NCI-H748 (cell line): ENCODE measurements around the gene SMIM23.

ENCODE experiments used
- DNase-seq: peaks from one replicate; lab custom pipeline; 2025; ENCODE audit not compliant: unreplicated experiment; lab: John Stamatoyannopoulos, UW

SMIM23 gene

DNA sequence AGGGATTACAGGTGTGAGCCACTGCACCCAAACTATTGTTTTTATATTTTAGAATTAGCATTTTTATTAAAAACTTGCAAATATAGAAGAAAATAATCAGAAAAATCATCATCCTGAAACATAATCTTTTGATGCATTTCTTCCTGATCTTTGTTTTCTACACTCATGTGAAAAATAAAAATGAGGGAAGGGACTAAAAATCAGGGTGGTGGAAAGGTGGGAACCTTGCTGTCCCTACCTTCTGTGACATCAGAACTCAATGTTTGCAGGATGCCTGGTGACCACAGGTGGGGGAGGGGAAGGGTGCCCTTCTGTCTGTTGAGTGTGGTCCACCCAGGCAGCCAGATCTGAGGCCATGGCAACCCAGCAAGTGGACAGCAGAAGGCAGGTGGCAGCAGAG is at the start of gene SMIM23:
Gene SMIM23 (plus strand): TSS at position 301 of the 400 bp plus-strand sequence. CDS start 55 bp downstream, at position 356.
- peak; percentile 85 for DNase-seq

DNA sequence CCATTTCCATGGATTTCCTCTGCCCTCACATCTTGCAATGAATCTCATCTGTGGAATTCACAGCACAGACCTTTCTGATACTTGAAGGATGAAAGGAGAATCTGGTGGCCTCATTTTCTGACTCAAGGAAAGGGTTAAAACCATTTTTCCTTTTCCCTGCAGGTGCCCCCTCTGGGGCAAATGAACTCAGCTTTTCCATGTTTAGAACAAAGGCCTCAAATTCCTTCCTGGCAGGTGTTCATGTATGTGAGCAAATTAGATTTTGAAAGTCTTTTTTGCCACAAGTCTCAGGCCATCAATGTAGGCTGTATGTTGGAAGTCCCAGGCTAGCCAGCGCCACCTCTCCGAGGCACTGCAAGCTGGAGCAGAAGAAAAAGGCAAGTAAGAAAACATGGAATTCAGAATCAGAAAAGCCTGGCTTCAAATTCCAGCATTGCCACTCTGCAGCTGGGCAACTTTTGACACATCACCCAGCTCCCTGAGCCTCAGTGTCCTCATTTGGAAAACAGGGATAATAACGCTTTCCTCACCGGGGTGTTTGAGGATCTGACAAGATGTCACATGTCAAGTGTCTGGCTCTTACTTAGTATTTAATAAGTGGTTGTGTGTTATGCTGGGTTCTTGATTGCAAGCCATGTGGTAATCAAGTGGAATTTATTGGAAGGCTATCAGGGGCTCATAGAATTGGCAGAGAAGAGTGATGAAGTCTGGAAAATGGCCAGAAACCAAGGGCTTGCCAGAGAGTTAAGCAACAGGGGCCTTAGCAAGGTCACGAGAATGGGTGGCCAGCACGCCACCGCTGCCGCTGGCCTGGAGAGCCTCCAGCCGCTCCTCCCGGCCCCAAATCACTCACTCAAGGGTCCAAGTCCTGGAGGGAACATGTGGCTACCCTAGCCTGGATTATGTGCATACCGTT is 48.4 kb upstream of the SMIM23 start:
- no peak for DNase-seq

GRCh38 chr5:171738501-171738900 is 47.1 kb upstream of the SMIM23 start:
- DNase-seq: no peak

DNA sequence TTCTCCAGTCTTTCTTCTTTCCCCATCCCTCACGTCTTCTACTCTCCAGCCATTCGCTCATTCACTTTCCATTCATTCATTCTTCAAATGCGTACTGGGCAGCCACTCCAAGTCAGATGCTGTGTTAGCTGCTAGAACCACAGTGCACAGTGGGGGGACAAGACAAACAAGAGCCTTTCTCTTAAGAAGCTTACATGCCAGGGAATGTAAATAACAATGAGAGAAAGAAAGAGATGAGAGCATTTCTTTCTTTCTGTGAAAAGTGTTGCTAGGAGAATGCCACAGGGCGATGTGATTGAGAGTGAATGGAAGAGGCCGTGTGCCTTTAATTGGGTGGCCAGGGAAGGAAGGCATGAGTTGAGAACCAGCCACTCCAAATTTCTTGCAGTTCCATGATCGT is 46.3 kb upstream of the SMIM23 start:
- no peak for DNase-seq

GRCh38 chr5:171743436-171744076 is 42.1 kb upstream of the SMIM23 start:
- DNase-seq: peak; percentile 28

GRCh38 chr5:171744264-171744663 is 41.4 kb upstream of the SMIM23 start:
- no peak for DNase-seq

DNA sequence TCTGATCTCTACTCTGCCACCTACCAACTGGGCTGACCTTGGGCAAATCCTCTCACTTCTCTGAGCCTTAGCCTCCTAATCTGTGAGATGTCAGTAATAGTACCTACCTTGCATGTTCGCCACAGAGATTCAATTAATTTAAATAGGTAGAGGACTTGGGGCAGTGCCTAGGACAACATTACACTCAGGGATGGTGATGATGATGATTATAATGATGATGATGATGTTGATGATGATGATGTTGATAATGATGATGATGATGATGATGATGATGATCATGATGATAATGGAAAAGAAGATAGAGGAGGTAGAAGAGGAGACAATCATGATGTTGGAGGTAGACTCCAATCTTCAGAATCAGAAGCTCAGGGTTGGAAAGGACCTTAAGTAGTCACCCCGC is 40.7 kb upstream of the SMIM23 start:
- no peak for DNase-seq

DNA sequence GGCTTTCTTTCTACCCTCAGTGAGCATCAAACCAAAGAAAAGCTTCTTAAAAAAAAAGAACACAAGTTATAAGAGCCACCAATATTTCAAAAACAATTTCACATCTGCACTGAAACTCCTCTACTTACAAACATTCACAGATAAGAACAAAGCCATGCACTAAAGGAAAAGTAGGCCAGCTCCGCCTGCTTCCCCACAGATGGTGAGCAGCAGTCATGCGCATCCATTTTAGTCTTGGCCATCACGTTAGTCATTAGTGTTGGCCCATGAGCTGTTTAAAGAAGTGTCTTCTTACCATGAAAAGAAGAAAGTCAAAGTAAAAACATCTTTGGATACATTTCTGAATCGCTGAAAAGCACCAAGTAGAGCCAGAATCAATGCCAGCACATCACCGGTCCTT is 40.0 kb upstream of the SMIM23 start:
- no peak for DNase-seq

- DNase-seq: no peak
Measured at GRCh38 chr5:171747061-171747859, 38.4 kb upstream of the SMIM23 start.

- DNase-seq: no peak
Measured at GRCh38 chr5:171748720-171749119, 36.9 kb upstream of the SMIM23 start.

DNA sequence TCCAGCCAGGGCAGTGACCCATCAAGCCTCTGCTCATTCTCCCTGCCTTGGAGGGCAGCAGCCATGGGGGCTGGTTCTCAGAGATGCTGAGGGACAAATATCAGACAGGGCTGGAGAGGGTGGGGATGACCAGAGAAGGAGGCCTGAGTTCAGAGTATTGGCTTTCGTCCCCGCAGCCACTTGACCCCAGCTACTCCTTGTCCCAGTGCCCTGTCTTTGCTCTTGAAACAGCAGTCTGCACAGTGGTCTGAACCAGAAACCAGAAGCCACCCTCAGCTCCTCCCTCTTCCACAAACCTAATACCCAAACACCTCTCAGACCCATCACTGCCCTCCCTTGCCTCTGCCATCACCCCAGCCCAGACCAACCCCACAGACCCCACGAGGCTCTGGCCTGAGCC is 36.3 kb upstream of the SMIM23 start:
- no peak for DNase-seq

GRCh38 chr5:171750311-171750788 is 35.3 kb upstream of the SMIM23 start:
- DNase-seq: peak; percentile 18

DNA sequence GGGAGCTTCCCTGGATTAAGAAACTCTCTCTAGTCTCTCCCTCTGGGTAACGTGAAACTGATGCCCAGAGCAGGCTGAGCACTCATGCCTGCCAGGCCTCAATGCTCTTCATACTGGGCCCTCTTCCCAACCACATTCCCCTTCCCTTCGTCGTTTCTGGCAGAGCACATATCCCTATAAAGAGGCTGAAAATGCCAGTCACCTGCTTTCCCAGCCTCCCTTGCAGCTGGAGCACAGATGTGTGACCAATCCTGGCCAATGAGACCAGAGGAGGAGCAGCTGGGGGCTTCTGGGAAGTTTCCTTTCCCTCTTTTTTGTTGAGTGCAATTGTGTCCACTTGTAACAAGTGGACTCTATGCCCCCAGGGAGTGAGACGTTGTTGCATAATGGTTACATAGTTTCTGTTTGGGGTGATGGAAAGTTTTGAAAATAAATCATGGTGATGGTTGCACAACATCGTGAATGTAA is 30.2 kb upstream of the SMIM23 start:
- DNase-seq: no peak

- no peak for DNase-seq
Measured at GRCh38 chr5:171757853-171758535, 27.6 kb upstream of the SMIM23 start.

- DNase-seq: no peak
Measured at GRCh38 chr5:171759777-171760176, 25.8 kb upstream of the SMIM23 start.

DNA sequence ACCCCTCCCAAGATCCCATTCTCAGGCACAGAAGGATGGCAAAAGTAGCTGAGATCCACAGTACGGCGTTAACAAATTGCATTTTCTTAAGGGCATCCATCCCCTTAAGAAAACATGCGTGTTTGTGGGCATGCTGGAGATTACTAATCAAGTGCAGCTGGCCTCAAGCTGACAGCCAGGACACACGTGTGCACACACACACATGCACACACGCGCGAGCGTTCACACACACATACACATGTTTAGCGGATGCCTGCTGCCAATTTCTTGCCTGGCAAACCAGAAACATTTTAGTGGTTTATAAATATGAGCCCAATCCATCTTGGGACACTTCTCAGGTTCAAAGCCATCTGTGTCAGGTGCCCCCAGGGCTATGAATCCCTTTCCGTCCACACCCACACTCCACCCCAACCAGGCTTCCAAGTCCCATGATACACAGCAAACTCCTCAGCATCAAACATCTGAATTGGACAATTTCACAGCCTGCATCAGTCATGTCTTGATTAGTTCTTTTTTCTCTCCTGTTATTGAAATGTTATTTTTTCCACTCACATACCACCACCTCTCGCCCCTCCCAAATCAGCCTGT is 23.5 kb upstream of the SMIM23 start:
- no peak for DNase-seq

GRCh38 chr5:171762903-171763302 is 22.7 kb upstream of the SMIM23 start:
- no peak for DNase-seq

GRCh38 chr5:171764265-171764664 is 21.4 kb upstream of the SMIM23 start:
- DNase-seq: no peak

DNA sequence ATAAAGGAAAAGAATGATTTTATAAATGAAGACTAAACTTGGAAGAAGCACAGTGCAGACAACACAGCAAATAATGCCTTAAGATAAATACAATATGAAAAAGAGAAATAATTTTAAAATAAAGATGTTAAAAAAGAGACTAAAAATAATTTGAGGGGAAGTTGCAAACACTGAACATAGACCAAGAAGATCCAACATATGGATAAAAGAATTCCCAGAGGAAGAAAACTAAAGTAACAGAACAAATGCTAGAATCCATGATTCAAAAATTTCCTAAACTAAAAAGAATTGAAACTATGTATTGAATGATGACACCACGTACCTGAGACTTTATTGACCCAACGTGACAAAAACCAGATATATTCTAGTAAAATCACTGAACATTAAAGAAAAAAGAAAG is 18.7 kb upstream of the SMIM23 start:
- DNase-seq: no peak

DNA sequence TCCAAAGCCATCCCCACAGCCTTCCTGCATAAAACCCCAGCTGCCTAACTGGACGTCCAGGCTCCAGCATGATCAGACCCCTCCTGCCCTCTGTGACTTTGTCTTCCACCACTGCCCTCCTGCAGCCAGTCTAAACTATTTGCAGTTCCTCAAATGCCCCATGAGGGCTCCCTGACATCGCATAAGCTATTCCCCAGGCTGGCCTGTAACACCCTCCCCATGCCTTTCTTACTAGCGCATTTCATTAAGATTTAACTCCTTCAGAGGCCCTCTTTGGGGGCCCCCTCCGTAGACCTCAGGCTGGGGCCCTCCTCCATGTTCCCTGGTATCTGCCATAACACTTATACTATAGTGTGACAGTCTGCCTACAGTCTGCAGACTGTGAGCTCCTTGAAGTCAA is 15.5 kb upstream of the SMIM23 start:
- DNase-seq: no peak
